ENCODE measurements around the gene UST. TPM values are rescaled to one million over a fixed set of nuclear protein-coding genes. Genes with fewer than 3 reads are reported as not detected.

Gene UST
- total RNA-seq, 1 donor, result 13.0 TPM

DNA sequence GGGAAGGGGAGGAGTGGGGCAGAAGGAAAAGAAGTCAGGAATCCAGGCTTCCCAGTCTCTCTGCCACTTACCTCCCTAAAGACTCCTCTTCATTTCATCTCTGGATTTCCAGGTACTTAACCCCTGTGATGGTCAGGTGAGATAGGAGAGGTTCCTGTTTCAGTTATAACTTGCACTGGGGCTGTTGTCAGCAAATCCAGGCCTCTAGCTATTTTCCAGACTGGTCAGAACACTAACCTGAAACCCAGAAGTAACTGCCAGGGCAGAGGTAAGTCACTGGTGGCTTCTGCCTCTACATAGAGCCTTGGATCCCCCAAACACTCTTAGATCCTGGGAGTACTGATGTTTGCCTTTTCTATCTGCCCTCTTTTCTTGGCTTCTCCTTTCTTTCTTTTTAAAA lies 337.2 kb downstream of the UST start:
- no peak for DNase-seq (ENCODE audit: low read depth)
- TF ChIP-seq, protein P1, sequence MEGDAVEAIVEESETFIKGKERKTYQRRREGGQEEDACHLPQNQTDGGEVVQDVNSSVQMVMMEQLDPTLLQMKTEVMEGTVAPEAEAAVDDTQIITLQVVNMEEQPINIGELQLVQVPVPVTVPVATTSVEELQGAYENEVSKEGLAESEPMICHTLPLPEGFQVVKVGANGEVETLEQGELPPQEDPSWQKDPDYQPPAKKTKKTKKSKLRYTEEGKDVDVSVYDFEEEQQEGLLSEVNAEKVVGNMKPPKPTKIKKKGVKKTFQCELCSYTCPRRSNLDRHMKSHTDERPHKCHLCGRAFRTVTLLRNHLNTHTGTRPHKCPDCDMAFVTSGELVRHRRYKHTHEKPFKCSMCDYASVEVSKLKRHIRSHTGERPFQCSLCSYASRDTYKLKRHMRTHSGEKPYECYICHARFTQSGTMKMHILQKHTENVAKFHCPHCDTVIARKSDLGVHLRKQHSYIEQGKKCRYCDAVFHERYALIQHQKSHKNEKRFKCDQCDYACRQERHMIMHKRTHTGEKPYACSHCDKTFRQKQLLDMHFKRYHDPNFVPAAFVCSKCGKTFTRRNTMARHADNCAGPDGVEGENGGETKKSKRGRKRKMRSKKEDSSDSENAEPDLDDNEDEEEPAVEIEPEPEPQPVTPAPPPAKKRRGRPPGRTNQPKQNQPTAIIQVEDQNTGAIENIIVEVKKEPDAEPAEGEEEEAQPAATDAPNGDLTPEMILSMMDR (IDR thresholded peaks at IDR 0.05; ENCODE audit: insufficient read depth, low read depth, low read length), result no peak
- no peak overlapping the region for H3K4me3 ChIP-seq (ENCODE audit: low read depth, low read length)

DNA sequence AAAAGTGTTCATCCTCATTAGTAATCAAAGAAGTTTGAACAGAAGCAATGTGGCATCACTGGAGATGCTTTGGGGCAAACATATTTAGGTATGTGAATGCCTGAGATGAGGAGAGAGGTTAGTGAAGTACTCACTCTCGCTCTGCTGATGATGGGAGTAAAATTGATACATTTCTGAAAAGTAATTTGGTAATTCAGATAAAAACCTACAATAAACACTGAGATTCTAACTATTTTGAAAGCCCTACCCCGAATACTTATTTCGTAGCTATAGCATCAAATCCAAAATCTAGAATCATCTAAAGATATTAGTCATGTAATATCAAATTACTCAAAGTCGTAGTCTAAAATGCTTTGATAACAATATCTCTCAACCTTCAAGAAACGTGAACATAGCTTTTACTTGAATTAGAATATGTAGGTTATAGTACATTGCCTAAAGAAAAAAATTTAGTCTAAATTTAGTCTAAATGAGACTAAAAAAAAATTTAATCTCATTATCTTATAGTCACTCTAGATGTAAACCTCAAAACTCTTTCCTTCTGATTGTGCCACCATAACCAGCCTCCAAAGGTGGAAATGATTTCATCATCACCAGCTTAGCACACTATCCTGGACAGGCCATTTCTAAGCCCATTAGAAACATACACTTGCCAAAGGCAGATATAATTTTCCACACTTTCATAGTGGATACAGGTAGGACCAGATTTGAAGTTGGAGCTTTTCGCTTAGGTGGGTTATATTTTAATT lies 338.2 kb downstream of the UST start:
- TF ChIP-seq, protein P1 (IDR thresholded peaks at IDR 0.05; ENCODE audit: insufficient read depth, low read depth, low read length), result no peak
- DNase-seq (ENCODE audit: low read depth), result no peak
- H3K4me3 ChIP-seq (ENCODE audit: low read depth, low read length), result no peak overlapping the region

DNA sequence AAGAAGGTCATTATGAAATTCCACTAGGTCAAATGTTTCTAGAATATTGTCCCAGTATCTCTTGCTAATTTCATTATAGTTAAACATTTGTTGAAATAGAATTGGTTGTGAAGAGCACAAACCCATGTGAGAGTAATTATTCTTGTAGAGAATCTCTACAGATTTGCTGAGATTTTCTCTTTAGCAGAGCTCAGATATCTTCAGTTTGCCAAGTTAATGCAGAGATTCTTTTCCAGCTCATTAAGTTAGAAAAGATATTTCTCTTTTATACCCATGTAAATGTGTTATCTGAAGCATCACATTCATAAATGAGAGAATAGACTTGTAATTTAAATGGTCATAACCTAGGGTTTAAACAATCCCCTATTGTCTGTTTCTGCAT lies 338.7 kb downstream of the UST start:
- TF ChIP-seq, protein P1 (IDR thresholded peaks at IDR 0.05; ENCODE audit: insufficient read depth, low read depth, low read length), result no peak
- no peak overlapping the region for H3K4me3 ChIP-seq (ENCODE audit: low read depth, low read length)
- no peak for DNase-seq (ENCODE audit: low read depth)

DNA sequence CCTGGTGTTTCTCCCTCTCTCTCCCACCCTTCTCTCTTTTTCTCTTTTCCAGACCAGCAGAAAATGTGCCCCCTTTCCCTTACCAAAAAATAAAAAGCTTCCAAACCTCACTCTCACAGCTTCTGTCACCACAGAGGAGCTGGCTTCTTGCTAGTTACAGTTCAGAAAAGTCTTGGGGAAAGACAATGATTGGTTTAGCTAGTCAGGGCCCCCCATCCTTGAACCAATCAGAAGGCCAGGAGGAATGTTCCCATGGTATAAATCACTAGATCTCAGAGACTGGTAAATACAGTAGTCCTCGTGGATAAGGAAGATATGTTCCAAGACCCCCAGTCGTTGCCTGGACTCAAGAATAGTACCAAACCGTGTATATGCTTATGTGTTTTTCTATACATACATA lies 339.5 kb downstream of the UST start:
- TF ChIP-seq, protein P1 (IDR thresholded peaks at IDR 0.05; ENCODE audit: insufficient read depth, low read depth, low read length), result no peak
- H3K4me3 ChIP-seq (ENCODE audit: low read depth, low read length), result no peak overlapping the region
- DNase-seq (ENCODE audit: low read depth), result no peak

DNA sequence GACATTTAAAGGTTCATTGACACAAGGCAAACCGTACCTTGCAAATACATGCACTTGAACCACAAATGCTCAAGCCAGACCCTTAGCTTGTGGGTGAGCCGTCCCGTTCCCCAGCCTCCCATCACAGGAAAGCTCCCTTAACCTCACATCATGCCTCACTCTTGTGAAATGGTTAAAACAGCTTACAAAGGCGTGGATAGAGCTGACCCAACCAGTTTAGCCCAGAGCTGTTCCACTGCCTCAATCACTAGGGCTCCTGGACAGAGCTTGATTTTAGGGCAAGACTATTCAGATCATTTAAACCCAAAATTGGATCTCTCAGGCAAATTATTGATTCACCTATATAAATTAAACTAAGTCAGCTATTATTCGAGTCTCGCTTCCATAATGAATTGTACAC lies 341.1 kb downstream of the UST start:
- no peak for DNase-seq (ENCODE audit: low read depth)
- TF ChIP-seq, protein P1 (IDR thresholded peaks at IDR 0.05; ENCODE audit: insufficient read depth, low read depth, low read length), result no peak
- H3K4me3 ChIP-seq (ENCODE audit: low read depth, low read length), result no peak overlapping the region

DNA sequence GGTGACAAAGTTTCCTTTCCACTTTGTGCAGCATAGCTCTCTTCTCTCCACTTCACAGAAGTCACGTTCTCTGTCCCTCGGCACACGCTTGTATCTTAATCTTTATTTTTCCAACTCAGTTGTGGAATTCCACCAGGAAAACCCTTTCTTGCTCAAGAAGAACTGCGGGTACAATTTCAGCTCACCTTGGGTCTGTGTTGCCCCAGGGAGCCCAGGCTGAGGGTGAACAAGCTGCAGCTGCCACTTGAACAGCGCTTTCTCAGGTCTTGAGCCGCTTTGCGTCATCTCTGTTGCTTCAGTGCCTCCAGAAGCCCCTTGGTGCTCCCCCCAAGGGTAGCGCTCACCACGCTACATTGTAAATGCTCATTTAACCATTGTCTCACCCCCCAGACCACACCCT lies 341.5 kb downstream of the UST start:
- DNase-seq (ENCODE audit: low read depth), result no peak
- TF ChIP-seq, protein P1 (IDR thresholded peaks at IDR 0.05; ENCODE audit: insufficient read depth, low read depth, low read length), result no peak
- no peak overlapping the region for H3K4me3 ChIP-seq (ENCODE audit: low read depth, low read length)

DNA sequence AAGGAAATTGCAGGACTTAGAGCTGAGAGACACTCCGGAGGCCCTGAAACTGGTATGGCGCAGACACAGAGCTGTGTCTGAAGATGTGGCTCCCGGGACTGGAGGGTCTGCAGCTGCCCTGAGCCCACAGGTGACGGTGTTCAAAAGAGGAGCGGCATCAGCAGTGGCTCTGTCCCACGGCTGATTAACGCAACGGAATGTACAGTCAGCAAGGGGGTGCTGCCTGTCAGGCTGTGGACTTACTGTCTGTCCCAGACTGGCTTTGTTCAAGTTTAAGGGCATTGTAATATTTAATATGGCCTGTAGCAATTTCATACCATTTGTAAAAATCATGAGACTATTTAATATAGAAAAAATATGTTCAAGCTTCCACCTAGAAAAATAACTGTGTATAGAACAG lies 342.7 kb downstream of the UST start:
- no peak for DNase-seq (ENCODE audit: low read depth)
- no peak overlapping the region for H3K4me3 ChIP-seq (ENCODE audit: low read depth, low read length)
- TF ChIP-seq, protein P1 (IDR thresholded peaks at IDR 0.05; ENCODE audit: insufficient read depth, low read depth, low read length), result no peak
